Activated T-cell treated with anti-CD3 and anti-CD28 coated beads for 1 hour (primary cell): Measurements from ENCODE around the gene MCM9.
A peak's percentile ranks its signal among the peaks of the same experiment; 100 is the strongest.

ENCODE experiments used
- DNase-seq: peaks from one replicate; pipeline ENCODE4 v3.0.0-alpha.2; 2020; ENCODE audit warnings: low read depth

The MCM9 gene

GRCh38 chr6:118799826-118800225 is 135.1 kb downstream of the MCM9 start:
- DNase-seq = no peak

- DNase-seq = peak; percentile 59
These were observed 138.4 kb downstream of the MCM9 start for GRCh38 chr6:118796548-118796947.

- DNase-seq = no peak
These were observed 143.5 kb downstream of the MCM9 start for GRCh38 chr6:118791499-118791898.

GRCh38 chr6:118789954-118790353 is 145.0 kb downstream of the MCM9 start:
- no peak for DNase-seq

- DNase-seq = no peak
These were observed 145.5 kb downstream of the MCM9 start for GRCh38 chr6:118789419-118789818.

GRCh38 chr6:118788702-118789101 is 146.3 kb downstream of the MCM9 start:
- DNase-seq = no peak

- DNase-seq = no peak
These were observed 147.1 kb downstream of the MCM9 start for GRCh38 chr6:118787724-118788423.

- no peak for DNase-seq
These were observed 148.1 kb downstream of the MCM9 start for GRCh38 chr6:118786596-118787453.

- no peak for DNase-seq
These were observed 149.4 kb downstream of the MCM9 start for GRCh38 chr6:118785601-118786000.

GRCh38 chr6:118784641-118785164 is 150.3 kb downstream of the MCM9 start:
- DNase-seq = no peak

GRCh38 chr6:118783931-118784550 is 150.9 kb downstream of the MCM9 start:
- no peak for DNase-seq

GRCh38 chr6:118782651-118783050 is 152.3 kb downstream of the MCM9 start:
- DNase-seq = no peak

GRCh38 chr6:118781897-118782296 is 153.1 kb downstream of the MCM9 start:
- DNase-seq = no peak

- no peak for DNase-seq
These were observed 154.3 kb downstream of the MCM9 start for GRCh38 chr6:118780668-118781067.

- peak; percentile 41 for DNase-seq
These were observed 158.1 kb downstream of the MCM9 start for GRCh38 chr6:118776607-118777549.

GRCh38 chr6:118775381-118775780 is 159.6 kb downstream of the MCM9 start:
- no peak for DNase-seq

- no peak for DNase-seq
These were observed 160.4 kb downstream of the MCM9 start for GRCh38 chr6:118774581-118774980.

GRCh38 chr6:118772886-118773285 is 162.1 kb downstream of the MCM9 start:
- DNase-seq = no peak

GRCh38 chr6:118771253-118771652 is 163.7 kb downstream of the MCM9 start:
- no peak for DNase-seq

- DNase-seq = no peak
These were observed 164.1 kb downstream of the MCM9 start for GRCh38 chr6:118770835-118771234.

- no peak for DNase-seq
These were observed 164.7 kb downstream of the MCM9 start for GRCh38 chr6:118770112-118770788.
